ENCODE results near the gene COPB1. TPM values are rescaled to one million over a fixed set of nuclear protein-coding genes. Genes with fewer than 3 reads are reported as not detected.

The COPB1 gene
- total RNA-seq, result 100 and 101 TPM in 2 replicates

GRCh38 chr11:14499560-14500180 is at the start of gene COPB1:
Gene COPB1, minus strand, starts transcription at chr11:14499811. Its CDS starts 883 bp downstream, at chr11:14498928.
- intact Hi-C loops (cut with micrococcal nuclease), result loop anchor here (1.0 to 2.0 kb wide), 8 partner anchors 21 to 406 kb away; partner anchors contain the start of genes CYP2R1, PSMA1 and RRAS2

GRCh38 chr11:14547440-14547839 is 47.8 kb upstream of the COPB1 start:
- intact Hi-C loops (cut with micrococcal nuclease), result no loop called here

GRCh38 chr11:14546672-14547071 is 47.1 kb upstream of the COPB1 start:
- intact Hi-C loops (cut with micrococcal nuclease), result no loop called here

- intact Hi-C loops (cut with micrococcal nuclease), result loop anchor here (1.0 to 2.0 kb wide), 5 partner anchors 11 to 220 kb away; partner anchors contain the start of gene COPB1
Observed at GRCh38 chr11:14544611-14545010, 45.0 kb upstream of the COPB1 start.

GRCh38 chr11:14543260-14543659 is 43.6 kb upstream of the COPB1 start:
- intact Hi-C loops (cut with micrococcal nuclease), result no loop called here

- intact Hi-C loops (cut with micrococcal nuclease), result no loop called here
Observed at GRCh38 chr11:14542324-14542723, 42.7 kb upstream of the COPB1 start.

GRCh38 chr11:14541192-14541947 is 41.8 kb upstream of the COPB1 start:
- intact Hi-C loops (cut with micrococcal nuclease), result no loop called here

- intact Hi-C loops (cut with micrococcal nuclease), result loop anchor here (10.0 kb wide), 1 partner anchor 465 kb away; no protein-coding TSS in a partner anchor
Observed at GRCh38 chr11:14539982-14540421, 40.4 kb upstream of the COPB1 start.

GRCh38 chr11:14538926-14539554 is 39.4 kb upstream of the COPB1 start:
- intact Hi-C loops (cut with micrococcal nuclease), result loop anchor here (10.0 kb wide), 1 partner anchor 466 kb away; no protein-coding TSS in a partner anchor

- intact Hi-C loops (cut with micrococcal nuclease), result loop anchor here (10.0 kb wide), 1 partner anchor 466 kb away; no protein-coding TSS in a partner anchor
Observed at GRCh38 chr11:14538271-14538925, 38.8 kb upstream of the COPB1 start.

- intact Hi-C loops (cut with micrococcal nuclease), result loop anchor here (1.0 to 10.0 kb wide), 6 partner anchors 17 to 468 kb away; partner anchors contain the start of gene PSMA1
Observed at GRCh38 chr11:14537134-14537599, 37.6 kb upstream of the COPB1 start.

- intact Hi-C loops (cut with micrococcal nuclease), result loop anchor here (10.0 kb wide), 1 partner anchor 470 kb away; no protein-coding TSS in a partner anchor
Observed at GRCh38 chr11:14535166-14535565, 35.6 kb upstream of the COPB1 start.

GRCh38 chr11:14529951-14530350 is 30.3 kb upstream of the COPB1 start:
- intact Hi-C loops (cut with micrococcal nuclease), result loop anchor here (10.0 kb wide), 1 partner anchor 475 kb away; no protein-coding TSS in a partner anchor

- intact Hi-C loops (cut with micrococcal nuclease), result no loop called here
Observed at GRCh38 chr11:14529321-14529720, 29.7 kb upstream of the COPB1 start.

- intact Hi-C loops (cut with micrococcal nuclease), result no loop called here
Observed at GRCh38 chr11:14522801-14523200, 23.2 kb upstream of the COPB1 start.

- intact Hi-C loops (cut with micrococcal nuclease), result no loop called here
Observed at GRCh38 chr11:14522245-14522644, 22.6 kb upstream of the COPB1 start.

- intact Hi-C loops (cut with micrococcal nuclease), result loop anchor here (1.0 kb wide), 8 partner anchors 17 to 554 kb away; partner anchors contain the start of gene COPB1
Observed at GRCh38 chr11:14520747-14521151, 21.1 kb upstream of the COPB1 start.

GRCh38 chr11:14519917-14520746 is 20.5 kb upstream of the COPB1 start, which contains the start of gene PSMA1:
Gene PSMA1, minus strand, starts transcription at chr11:14520386. Its CDS starts 87 bp downstream, at chr11:14520299.
- intact Hi-C loops (cut with micrococcal nuclease), result loop anchor here (1.0 kb wide), 8 partner anchors 17 to 554 kb away; partner anchors contain the start of gene COPB1

GRCh38 chr11:14519597-14519916 is 19.9 kb upstream of the COPB1 start:
- intact Hi-C loops (cut with micrococcal nuclease), result no loop called here

GRCh38 chr11:14518820-14519219 is 19.2 kb upstream of the COPB1 start:
- intact Hi-C loops (cut with micrococcal nuclease), result no loop called here
